ENCODE measurements around the gene GGACT. TPM values are rescaled to one million over a fixed set of nuclear protein-coding genes. Genes with fewer than 3 reads are reported as not detected.

Gene GGACT
- polyA plus RNA-seq, 3 donors = 1.7 to 8.3 (median 6.5) TPM

- Histone ChIP-seq H3K79me2 (ENCODE audit: insufficient read depth, low read length) (no peaks in the 10 kb centered on the region), H3K4me1 (ENCODE audit: control insufficient read depth in 1 of 2, insufficient read depth in 2 of 2, low read length in 2 of 2) (peaks cover 32 to 42% of the 10 kb centered on the region in 2 donors), H3K4me3 (replicated peaks in 1 of 3; ENCODE audit: low read depth in 2 of 3, low read length in 3 of 3) (no peak overlapping the region), H3K27ac (ENCODE audit: low read depth in 1 of 2, low read length in 2 of 2) (no peak overlapping the region), H3K9me3 (replicated peaks in 1 of 2; ENCODE audit: control insufficient read depth in 1 of 2, insufficient read depth in 1 of 2, low read length in 2 of 2) (no peaks in the 10 kb centered on the region), H4K20me1 (ENCODE audit: insufficient read depth, low read length) (no peaks in the 10 kb centered on the region), H3K9ac (ENCODE audit: insufficient read depth, low read length, poor library complexity, severe bottlenecking) (no peak overlapping the region), H2AFZ (ENCODE audit: insufficient read depth, low read depth, low read length, poor library complexity, severe bottlenecking) (no peak overlapping the region), H3K36me3 (replicated peaks in 1 of 2; ENCODE audit: control insufficient read depth in 1 of 2, insufficient read depth in 2 of 2, low read length in 2 of 2) (no peaks in the 10 kb centered on the region), H3K27me3 (ENCODE audit: control insufficient read depth in 2 of 2, insufficient read depth in 2 of 2, low read length in 2 of 2) (no peaks in the 10 kb centered on the region), H3K4me2 (replicated peaks; ENCODE audit: extremely low read depth, low read length, poor library complexity, severe bottlenecking) (no peak overlapping the region)
- no peak for DNase-seq
- peaks cover 0 to 2% (median 0%) of the 10 kb centered on the region in 3 donors for H3K27me3 Mint-ChIP-seq (ENCODE audit: low read depth in 3 of 3)
- peaks cover 40% of the 10 kb centered on the region for H3K4me1 Mint-ChIP-seq
- H3K36me3 Mint-ChIP-seq = peaks cover 4 to 11% of the 10 kb centered on the region in 2 donors
- no peak overlapping the region for H3K4me3 Mint-ChIP-seq
- intact Hi-C loops (cut with micrococcal nuclease) = no loop called here
- peaks cover 0 to 10% (median 2%) of the 10 kb centered on the region in 7 donors for H3K9me3 Mint-ChIP-seq
- WGBS (ENCODE audit: insufficient coverage) = no CpG with 5 or more reads among the region's 5 CpGs
- TF ChIP-seq CTCF (IDR thresholded peaks at IDR 0.05) = no peak
- no peak overlapping the region for H3K27ac Mint-ChIP-seq
Observed at GRCh38 chr13:100613031-100613430, 24.4 kb upstream of the GGACT start.

GRCh38 chr13:100611678-100612492 is 23.3 kb upstream of the GGACT start:
- Histone ChIP-seq H3K27me3 (ENCODE audit: control insufficient read depth in 2 of 2, insufficient read depth in 2 of 2, low read length in 2 of 2) (no peaks in the 10 kb centered on the region), H3K4me2 (replicated peaks; ENCODE audit: extremely low read depth, low read length, poor library complexity, severe bottlenecking) (no peak overlapping the region), H3K4me1 (ENCODE audit: control insufficient read depth in 1 of 2, insufficient read depth in 2 of 2, low read length in 2 of 2) (peaks cover 35 to 44% of the 10 kb centered on the region in 2 donors), H4K20me1 (ENCODE audit: insufficient read depth, low read length) (no peaks in the 10 kb centered on the region), H3K4me3 (replicated peaks in 1 of 3; ENCODE audit: low read depth in 2 of 3, low read length in 3 of 3) (no peak overlapping the region), H3K36me3 (replicated peaks in 1 of 2; ENCODE audit: control insufficient read depth in 1 of 2, insufficient read depth in 2 of 2, low read length in 2 of 2) (no peaks in the 10 kb centered on the region), H3K79me2 (ENCODE audit: insufficient read depth, low read length) (no peaks in the 10 kb centered on the region), H3K27ac (ENCODE audit: low read depth in 1 of 2, low read length in 2 of 2) (no peak overlapping the region), H3K9me3 (replicated peaks in 1 of 2; ENCODE audit: control insufficient read depth in 1 of 2, insufficient read depth in 1 of 2, low read length in 2 of 2) (no peaks in the 10 kb centered on the region), H3K9ac (ENCODE audit: insufficient read depth, low read length, poor library complexity, severe bottlenecking) (no peak overlapping the region), H2AFZ (ENCODE audit: insufficient read depth, low read depth, low read length, poor library complexity, severe bottlenecking) (no peak overlapping the region)
- peaks cover 10 to 20% of the 10 kb centered on the region in 2 donors for H3K36me3 Mint-ChIP-seq
- peak overlapping the region in 3 of 7 donors; percentile 42 to 73 (median 65) for H3K27ac Mint-ChIP-seq
- no peak for TF ChIP-seq CTCF (IDR thresholded peaks at IDR 0.05)
- intact Hi-C loops (cut with micrococcal nuclease) = no loop called here
- peaks cover 47% of the 10 kb centered on the region for H3K4me1 Mint-ChIP-seq
- H3K9me3 Mint-ChIP-seq = peaks cover 0 to 5% (median 0%) of the 10 kb centered on the region in 7 donors
- no peak for DNase-seq
- H3K27me3 Mint-ChIP-seq (ENCODE audit: low read depth in 3 of 3) = peaks cover 0 to 2% (median 0%) of the 10 kb centered on the region in 3 donors
- WGBS (ENCODE audit: insufficient coverage) = 24% methylated on average over 6 of the region's 9 CpGs
- H3K4me3 Mint-ChIP-seq = no peak overlapping the region

All from CD14-positive monocyte (primary cell).